K562 (cell line): ENCODE measurements around the gene PPP1R15A. TPM values are rescaled to one million over a fixed set of nuclear protein-coding genes. Genes with fewer than 3 reads are reported as not detected.

ENCODE experiments used
- BCL6 ChIP-seq: fragments of 250-450 bp; sonication (Bioruptor Pico); IDR thresholded peaks from 2 replicates; pipeline ENCODE4 v1.4.0; 2020
- BCOR ChIP-seq: fragments of 450-650 bp; IDR thresholded peaks from 2 replicates; pipeline ENCODE4 v1.6.1; 2016
- CHD4 ChIP-seq: fragments of 200-600 bp; sonication (generic); IDR thresholded peaks from 3 replicates; pipeline ENCODE4 v1.6.1; 2012; ENCODE audit warnings: low read depth, mild to moderate bottlenecking, mixed read lengths, low read length, inconsistent platforms; ENCODE audit not compliant: insufficient read depth, insufficient replicate concordance, poor library complexity, severe bottlenecking
- EGR1 ChIP-seq: fragments of 450-650 bp; conservative IDR thresholded peaks from 2 replicates; pipeline ENCODE4 v1.6.1; 2017; ENCODE audit warnings: mild to moderate bottlenecking
- EHMT2 ChIP-seq: fragments of 450-650 bp; IDR thresholded peaks from 2 replicates; pipeline ENCODE4 v1.6.1; 2018; ENCODE audit warnings: antibody characterized with exemption
- ESRRB ChIP-seq: fragments of 250-450 bp; sonication (Bioruptor Pico); IDR thresholded peaks from 2 replicates; pipeline ENCODE4 v1.5.0; 2020; ENCODE audit warnings: mild to moderate bottlenecking, moderate library complexity, borderline replicate concordance
- FOXP1 ChIP-seq: sonication (generic); formaldehyde crosslinking; IDR thresholded peaks from 2 replicates; pipeline ENCODE4 v1.8.0; 2022; ENCODE audit warnings: mild to moderate bottlenecking, missing genetic modification reagents
- IRF2 ChIP-seq: sonication (generic); formaldehyde crosslinking; IDR thresholded peaks from 2 replicates; pipeline ENCODE4 v1.8.1; 2022; ENCODE audit warnings: mild to moderate bottlenecking, missing genetic modification reagents
- MAZ ChIP-seq, 2 experiments: fragments of 450-650 bp in 1 of 2; sonication (generic) in 1 of 2; formaldehyde crosslinking; IDR thresholded peaks in 1 of 2; conservative IDR thresholded peaks in 1 of 2; 2 replicates each; pipeline versions ENCODE4 v1.4.0 to v1.5.0; 2020; ENCODE audit warnings: mild to moderate bottlenecking in 1 of 2, missing genetic modification reagents in 1 of 2
- NCOA1 ChIP-seq: fragments of 450-650 bp; IDR thresholded peaks from 2 replicates; pipeline ENCODE4 v1.6.1; 2016; ENCODE audit warnings: low read depth
- NUFIP1 ChIP-seq: fragments of 450-650 bp; IDR thresholded peaks from 2 replicates; pipeline ENCODE4 v1.6.1; 2018; ENCODE audit not compliant: partially characterized antibody
- RFX5 ChIP-seq: IDR thresholded peaks from 2 replicates; pipeline ENCODE4 v1.6.1; 2011; ENCODE audit warnings: low read depth, mild to moderate bottlenecking, improper control_type of control experiment, low read length
- TCF7 ChIP-seq: sonication (generic); IDR thresholded peaks from 2 replicates; pipeline ENCODE4 v1.6.1; 2016; ENCODE audit warnings: antibody characterized with exemption, borderline replicate concordance
- ZBTB7A ChIP-seq: IDR thresholded peaks from 2 replicates; pipeline ENCODE4 v1.6.1; 2011; ENCODE audit warnings: low read depth, mild to moderate bottlenecking, low read length, moderate library complexity, borderline replicate concordance; ENCODE audit not compliant: control insufficient read depth
- ZNF12 ChIP-seq: sonication (generic); formaldehyde crosslinking; IDR thresholded peaks from 2 replicates; pipeline ENCODE4 v1.4.0; 2020; ENCODE audit warnings: mild to moderate bottlenecking, missing genetic modification reagents
- ZNF263 ChIP-seq: sonication (generic); formaldehyde crosslinking; IDR thresholded peaks from 2 replicates; pipeline ENCODE4 v1.8.0; 2022; ENCODE audit warnings: mild to moderate bottlenecking, missing genetic modification reagents, borderline replicate concordance
- ZNF764 ChIP-seq: fragments of 250-450 bp; sonication (Bioruptor Pico); IDR thresholded peaks from 2 replicates; pipeline ENCODE4 v1.4.0; 2020; ENCODE audit warnings: low read depth, mild to moderate bottlenecking, moderate library complexity
- polyA plus RNA-seq, 8 experiments: library from polyadenylated mRNA; depleted of rRNA in 4 of 8; stranded (reverse) in 5 of 8; unstranded in 3 of 8; fragments of >200 nt; fragmentation: Nextera tagmentation in 2 of 8; fragmentation: Illumina TruSeq in 1 of 8; extraction: Ambion mirVana in 2 of 8; extraction: Trizol in 1 of 8; gene quantifications; 2 replicates each; pipeline versions ENCODE4 v1.2.1 to v1.2.3, GENCODE V29; 2011 to 2014; ENCODE audit warnings: inconsistent platforms in 1 of 8, missing spikeins in 1 of 8
- total RNA-seq, 7 experiments: library from RNA; depleted of rRNA in 6 of 7; stranded (reverse); fragments of >200 nt in 6 of 7; fragmentation: Illumina TruSeq in 2 of 7; extraction: Trizol in 2 of 7; gene quantifications; 2 replicates each; pipeline versions ENCODE4 v1.2.1 to v1.2.3, GENCODE V29; 2011 to 2021; ENCODE audit warnings: low replicate concordance in 1 of 7
- TF ChIP-seq, protein P1 (sequence below): fragments of 450-650 bp; formaldehyde crosslinking; IDR thresholded peaks from 2 replicates; pipeline ENCODE4 v1.4.0; 2020; ENCODE audit warnings: mild to moderate bottlenecking
- TF ChIP-seq, protein P2 (sequence below): fragments of 250-450 bp; sonication (Bioruptor Pico); IDR thresholded peaks from 2 replicates; pipeline ENCODE4 v1.4.0; 2020; ENCODE audit warnings: borderline replicate concordance
- TF ChIP-seq, protein P3 (sequence below): IDR thresholded peaks from 2 replicates; pipeline ENCODE4 v1.6.1; 2011; ENCODE audit not compliant: insufficient read length; ENCODE audit errors: extremely low read depth
- TF ChIP-seq, protein P4 (sequence below), 2 experiments: fragments of 450-650 bp in 1 of 2; IDR thresholded peaks; 2 replicates each; pipeline ENCODE4 v1.6.1; 2011 to 2017; ENCODE audit warnings: low read depth in 2 of 2, antibody characterized with exemption in 1 of 2, borderline replicate concordance in 1 of 2, low read length in 1 of 2, mild to moderate bottlenecking in 1 of 2, mixed read lengths in 1 of 2; ENCODE audit not compliant: control insufficient read depth in 1 of 2

Gene PPP1R15A
- total and polyA plus RNA-seq, 9 of the 15 experiments (the other 6 are each of a cell fraction or from before 2014, with no cell fraction given), result 0.42 to 73.7 (median 44.0) TPM

DNA sequence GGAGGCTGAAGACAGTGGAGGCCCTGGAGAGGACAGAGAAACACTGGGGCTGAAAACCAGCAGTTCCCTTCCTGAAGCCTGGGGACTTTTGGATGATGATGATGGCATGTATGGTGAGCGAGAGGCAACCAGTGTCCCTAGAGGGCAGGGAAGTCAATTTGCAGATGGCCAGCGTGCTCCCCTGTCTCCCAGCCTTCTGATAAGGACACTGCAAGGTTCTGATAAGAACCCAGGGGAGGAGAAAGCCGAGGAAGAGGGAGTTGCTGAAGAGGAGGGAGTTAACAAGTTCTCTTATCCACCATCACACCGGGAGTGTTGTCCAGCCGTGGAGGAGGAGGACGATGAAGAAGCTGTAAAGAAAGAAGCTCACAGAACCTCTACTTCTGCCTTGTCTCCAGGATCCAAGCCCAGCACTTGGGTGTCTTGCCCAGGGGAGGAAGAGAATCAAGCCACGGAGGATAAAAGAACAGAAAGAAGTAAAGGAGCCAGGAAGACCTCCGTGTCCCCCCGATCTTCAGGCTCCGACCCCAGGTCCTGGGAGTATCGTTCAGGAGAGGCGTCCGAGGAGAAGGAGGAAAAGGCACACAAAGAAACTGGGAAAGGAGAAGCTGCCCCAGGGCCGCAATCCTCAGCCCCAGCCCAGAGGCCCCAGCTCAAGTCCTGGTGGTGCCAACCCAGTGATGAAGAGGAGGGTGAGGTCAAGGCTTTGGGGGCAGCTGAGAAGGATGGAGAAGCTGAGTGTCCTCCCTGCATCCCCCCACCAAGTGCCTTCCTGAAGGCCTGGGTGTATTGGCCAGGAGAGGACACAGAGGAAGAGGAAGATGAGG lies 1.5 kb downstream of the PPP1R15A start (continued):
- TF ChIP-seq, protein P1, sequence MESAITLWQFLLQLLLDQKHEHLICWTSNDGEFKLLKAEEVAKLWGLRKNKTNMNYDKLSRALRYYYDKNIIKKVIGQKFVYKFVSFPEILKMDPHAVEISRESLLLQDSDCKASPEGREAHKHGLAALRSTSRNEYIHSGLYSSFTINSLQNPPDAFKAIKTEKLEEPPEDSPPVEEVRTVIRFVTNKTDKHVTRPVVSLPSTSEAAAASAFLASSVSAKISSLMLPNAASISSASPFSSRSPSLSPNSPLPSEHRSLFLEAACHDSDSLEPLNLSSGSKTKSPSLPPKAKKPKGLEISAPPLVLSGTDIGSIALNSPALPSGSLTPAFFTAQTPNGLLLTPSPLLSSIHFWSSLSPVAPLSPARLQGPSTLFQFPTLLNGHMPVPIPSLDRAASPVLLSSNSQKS (CRISPR knock-in tag), result no peak
- TF ChIP-seq, protein P2, sequence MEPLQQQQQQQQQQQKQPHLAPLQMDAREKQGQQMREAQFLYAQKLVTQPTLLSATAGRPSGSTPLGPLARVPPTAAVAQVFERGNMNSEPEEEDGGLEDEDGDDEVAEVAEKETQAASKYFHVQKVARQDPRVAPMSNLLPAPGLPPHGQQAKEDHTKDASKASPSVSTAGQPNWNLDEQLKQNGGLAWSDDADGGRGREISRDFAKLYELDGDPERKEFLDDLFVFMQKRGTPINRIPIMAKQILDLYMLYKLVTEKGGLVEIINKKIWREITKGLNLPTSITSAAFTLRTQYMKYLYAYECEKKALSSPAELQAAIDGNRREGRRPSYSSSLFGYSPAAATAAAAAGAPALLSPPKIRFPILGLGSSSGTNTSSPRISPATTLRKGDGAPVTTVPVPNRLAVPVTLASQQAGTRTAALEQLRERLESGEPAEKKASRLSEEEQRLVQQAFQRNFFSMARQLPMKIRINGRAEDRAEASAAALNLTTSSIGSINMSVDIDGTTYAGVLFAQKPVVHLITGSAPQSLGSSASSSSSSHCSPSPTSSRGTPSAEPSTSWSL (CRISPR knock-in tag), result no peak
- TF ChIP-seq BCL6 (CRISPR knock-in tag) (0 out of 2 replicates have a peak, but pooled peaks have one; percentile 52), FOXP1 (peak; percentile 34; the same call in 1 of the 2 replicates), TCF7 (peak; percentile 89; the same call in 1 of the 2 replicates), RFX5 (no peak), IRF2 (CRISPR knock-in tag) (no peak), NUFIP1 (peak; percentile 50), ZNF263 (CRISPR knock-in tag) (peak; percentile 91), MAZ (CRISPR knock-in tag; conservative IDR thresholded peaks at IDR 0.05 in 1 of 2, IDR thresholded peaks at IDR 0.05 in 1 of 2) (peak; percentile 75 to 84), EHMT2 (peak; percentile 37; the same call in 1 of the 2 replicates), ESRRB (no peak), NCOA1 (peak; percentile 92), ZBTB7A (0 out of 2 replicates have a peak, but pooled peaks have one; percentile 11), EGR1 (peak; percentile 72), ZNF764 (CRISPR knock-in tag) (no peak), CHD4 (no peak), BCOR (peak; percentile 93), ZNF12 (CRISPR knock-in tag) (no peak)
- TF ChIP-seq, protein P3, sequence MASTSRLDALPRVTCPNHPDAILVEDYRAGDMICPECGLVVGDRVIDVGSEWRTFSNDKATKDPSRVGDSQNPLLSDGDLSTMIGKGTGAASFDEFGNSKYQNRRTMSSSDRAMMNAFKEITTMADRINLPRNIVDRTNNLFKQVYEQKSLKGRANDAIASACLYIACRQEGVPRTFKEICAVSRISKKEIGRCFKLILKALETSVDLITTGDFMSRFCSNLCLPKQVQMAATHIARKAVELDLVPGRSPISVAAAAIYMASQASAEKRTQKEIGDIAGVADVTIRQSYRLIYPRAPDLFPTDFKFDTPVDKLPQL, result no peak
- TF ChIP-seq, protein P4, sequence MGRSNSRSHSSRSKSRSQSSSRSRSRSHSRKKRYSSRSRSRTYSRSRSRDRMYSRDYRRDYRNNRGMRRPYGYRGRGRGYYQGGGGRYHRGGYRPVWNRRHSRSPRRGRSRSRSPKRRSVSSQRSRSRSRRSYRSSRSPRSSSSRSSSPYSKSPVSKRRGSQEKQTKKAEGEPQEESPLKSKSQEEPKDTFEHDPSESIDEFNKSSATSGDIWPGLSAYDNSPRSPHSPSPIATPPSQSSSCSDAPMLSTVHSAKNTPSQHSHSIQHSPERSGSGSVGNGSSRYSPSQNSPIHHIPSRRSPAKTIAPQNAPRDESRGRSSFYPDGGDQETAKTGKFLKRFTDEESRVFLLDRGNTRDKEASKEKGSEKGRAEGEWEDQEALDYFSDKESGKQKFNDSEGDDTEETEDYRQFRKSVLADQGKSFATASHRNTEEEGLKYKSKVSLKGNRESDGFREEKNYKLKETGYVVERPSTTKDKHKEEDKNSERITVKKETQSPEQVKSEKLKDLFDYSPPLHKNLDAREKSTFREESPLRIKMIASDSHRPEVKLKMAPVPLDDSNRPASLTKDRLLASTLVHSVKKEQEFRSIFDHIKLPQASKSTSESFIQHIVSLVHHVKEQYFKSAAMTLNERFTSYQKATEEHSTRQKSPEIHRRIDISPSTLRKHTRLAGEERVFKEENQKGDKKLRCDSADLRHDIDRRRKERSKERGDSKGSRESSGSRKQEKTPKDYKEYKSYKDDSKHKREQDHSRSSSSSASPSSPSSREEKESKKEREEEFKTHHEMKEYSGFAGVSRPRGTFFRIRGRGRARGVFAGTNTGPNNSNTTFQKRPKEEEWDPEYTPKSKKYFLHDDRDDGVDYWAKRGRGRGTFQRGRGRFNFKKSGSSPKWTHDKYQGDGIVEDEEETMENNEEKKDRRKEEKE (IDR thresholded peaks at IDR 0.05; ENCODE audit: borderline replicate concordance in 1 of 2, control insufficient read depth in 1 of 2, low read depth in 2 of 2, low read length in 1 of 2), result no peak; a peak in 1 of 4 replicates
